CD14-positive monocyte (primary cell): ENCODE measurements around the gene MAL. TPM values are rescaled to one million over a fixed set of nuclear protein-coding genes. Genes with fewer than 3 reads are reported as not detected.
A peak's percentile ranks its signal among the peaks of the same experiment; 100 is the strongest.

Experiments used
- DNase-seq, 3 donors: peaks; one replicate each; pipeline ENCODE4 v3.0.0-alpha.2; 2011 to 2022
- H2AFZ ChIP-seq: 2 replicates; pipeline ENCODE4 v1.6.0; 2012; ENCODE audit warnings: mild to moderate bottlenecking, low read depth, low read length, inconsistent platforms; ENCODE audit not compliant: insufficient read depth, poor library complexity, severe bottlenecking
- H3K27ac ChIP-seq, 2 donors: 1 replicate in 1 of 2; 2 replicates in 1 of 2; pipeline ENCODE4 v1.5.1; 2012 to 2013; ENCODE audit warnings: low read length in 2 of 2, control low read depth in 1 of 2, inconsistent platforms in 1 of 2, low read depth in 1 of 2, mild to moderate bottlenecking in 1 of 2
- H3K27me3 ChIP-seq, 2 donors: one replicate each; pipeline versions ENCODE4 v1.6.0 to v1.6.1; 2011 to 2013; ENCODE audit warnings: low read length in 2 of 2; ENCODE audit not compliant: control insufficient read depth in 2 of 2, insufficient read depth in 2 of 2
- H3K36me3 ChIP-seq, 2 donors: replicated peaks in 1 of 2; 1 replicate in 1 of 2; 2 replicates in 1 of 2; pipeline versions ENCODE4 v1.5.1 to v1.6.1; 2012 to 2013; ENCODE audit warnings: low read length in 2 of 2, control low read depth in 1 of 2, inconsistent platforms in 1 of 2, mild to moderate bottlenecking in 1 of 2; ENCODE audit not compliant: insufficient read depth in 2 of 2, control insufficient read depth in 1 of 2
- H3K4me1 ChIP-seq, 2 donors: 1 replicate in 1 of 2; 2 replicates in 1 of 2; pipeline versions ENCODE4 v1.5.1 to v1.6.1; 2012 to 2013; ENCODE audit warnings: low read length in 2 of 2, control low read depth in 1 of 2, inconsistent platforms in 1 of 2, mild to moderate bottlenecking in 1 of 2, moderate library complexity in 1 of 2; ENCODE audit not compliant: insufficient read depth in 2 of 2, control insufficient read depth in 1 of 2
- H3K4me2 ChIP-seq: replicated peaks from 2 replicates; pipeline ENCODE3; 2012; ENCODE audit warnings: low read length, moderate library complexity, mild to moderate bottlenecking; ENCODE audit not compliant: poor library complexity, severe bottlenecking; ENCODE audit errors: extremely low read depth
- H3K4me3 ChIP-seq, 3 experiments: fragments of 200-600 bp in 1 of 3; sonication (generic) in 1 of 3; replicated peaks in 1 of 3; 1 replicate in 2 of 3; 2 replicates in 1 of 3; pipeline ENCODE4 v1.5.1; 2011 to 2013; ENCODE audit warnings: low read length in 3 of 3, mild to moderate bottlenecking in 3 of 3, control low read depth in 2 of 3, low read depth in 2 of 3, inconsistent platforms in 1 of 3, moderate library complexity in 1 of 3
- H3K79me2 ChIP-seq: 2 replicates; pipeline ENCODE4 v1.6.0; 2012; ENCODE audit warnings: mild to moderate bottlenecking, control low read depth, inconsistent platforms, low read length, moderate library complexity; ENCODE audit not compliant: insufficient read depth
- H3K9ac ChIP-seq: 2 replicates; pipeline ENCODE4 v1.6.0; 2017; ENCODE audit warnings: low read length, mild to moderate bottlenecking; ENCODE audit not compliant: insufficient read depth, poor library complexity, severe bottlenecking
- H3K9me3 ChIP-seq, 2 donors: replicated peaks in 1 of 2; 1 replicate in 1 of 2; 2 replicates in 1 of 2; pipeline versions ENCODE4 v1.5.1 to v1.6.1; 2012 to 2013; ENCODE audit warnings: low read length in 2 of 2, control low read depth in 1 of 2; ENCODE audit not compliant: control insufficient read depth in 1 of 2, insufficient read depth in 1 of 2
- H4K20me1 ChIP-seq: 2 replicates; pipeline ENCODE4 v1.6.0; 2012; ENCODE audit warnings: mild to moderate bottlenecking, low read length, control low read depth, moderate library complexity; ENCODE audit not compliant: insufficient read depth
- H3K27ac Mint-ChIP-seq, 7 donors: one replicate each; pipeline ENCODE4 v1.8.0; 2020; ENCODE audit warnings: mild to moderate bottlenecking in 7 of 7, mixed read lengths in 7 of 7, moderate library complexity in 6 of 7, inconsistent platforms in 2 of 7
- H3K27me3 Mint-ChIP-seq, 3 donors: one replicate each; pipeline ENCODE4 v1.8.0; 2021 to 2022; ENCODE audit warnings: low read depth in 3 of 3, mild to moderate bottlenecking in 3 of 3, mixed read lengths in 3 of 3, moderate library complexity in 3 of 3, inconsistent platforms in 1 of 3
- H3K36me3 Mint-ChIP-seq, 2 donors: one replicate each; pipeline ENCODE4 v1.8.0; 2020; ENCODE audit warnings: mixed read lengths in 2 of 2, inconsistent platforms in 1 of 2, mild to moderate bottlenecking in 1 of 2
- H3K4me1 Mint-ChIP-seq: one replicate; pipeline ENCODE4 v1.8.0; 2020; ENCODE audit warnings: mild to moderate bottlenecking, mixed read lengths
- H3K4me3 Mint-ChIP-seq, 2 donors: one replicate each; pipeline ENCODE4 v1.8.0; 2020; ENCODE audit warnings: mild to moderate bottlenecking in 2 of 2, mixed read lengths in 2 of 2, moderate library complexity in 1 of 2
- H3K9me3 Mint-ChIP-seq, 7 donors: one replicate each; pipeline ENCODE4 v1.8.0; 2020 to 2022; ENCODE audit warnings: mixed read lengths in 7 of 7, mild to moderate bottlenecking in 6 of 7, moderate library complexity in 6 of 7, inconsistent platforms in 2 of 7
- CTCF ChIP-seq: fragments of 200-600 bp; IDR thresholded peaks from one replicate; pipeline ENCODE4 v1.8.0; 2022; ENCODE audit warnings: antibody characterized with exemption, mild to moderate bottlenecking
- WGBS: methylation state at CpG from one replicate; pipeline ENCODE4 v1.1.5; 2013; ENCODE audit warnings: missing lambda C conversion rate; ENCODE audit not compliant: insufficient coverage; 5-methylcytosine and 5-hydroxymethylcytosine counted together
- intact Hi-C, 2 donors: fragments of 100-400 bp; cut with micrococcal nuclease; formaldehyde crosslinking; loops; one replicate each; pipeline versions ENCODE4 v1.15.0 to v1.15.1; 2023
- polyA plus RNA-seq, 3 donors: library from polyadenylated mRNA; depleted of rRNA in 1 of 3; unstranded in 2 of 3; stranded (reverse) in 1 of 3; fragments of 300-500 nt in 2 of 3; fragments of >200 nt in 1 of 3; fragmentation: Illumina TruSeq in 2 of 3; gene quantifications; 1 replicate in 2 of 3; 2 replicates in 1 of 3; pipeline ENCODE4 v1.2.3, GENCODE V29; 2012 to 2021

The MAL gene
- polyA plus RNA-seq, 3 donors, result 0.39 to 0.48 TPM; not detected in 1

GRCh38 chr2:95021847-95022246 lies 3.7 kb upstream of the MAL start:
- no peak for TF ChIP-seq CTCF
- DNase-seq, result no peak
- no peak overlapping the region for H3K4me3 ChIP-seq
- Mint-ChIP-seq H3K27me3 (peaks cover 35 to 47% (median 42%) of the 10 kb centered on the region in 3 donors), H3K27ac (no peak overlapping the region), H3K4me3 (peak overlapping the region in 1 of 2 donors; percentile 22), H3K36me3 (no peaks in the 10 kb centered on the region), H3K9me3 (peaks cover 0 to 4% (median 0%) of the 10 kb centered on the region in 7 donors), H3K4me1 (peaks cover 8% of the 10 kb centered on the region)
- H3K9ac ChIP-seq, result no peak overlapping the region
- H4K20me1 ChIP-seq, result no peaks in the 10 kb centered on the region
- H2AFZ ChIP-seq, result no peak overlapping the region
- 67% methylated on average over 3 of the region's 4 CpGs for WGBS
- peaks cover 2 to 7% of the 10 kb centered on the region in 2 donors for H3K4me1 ChIP-seq
- H3K36me3 ChIP-seq, result no peaks in the 10 kb centered on the region
- peaks cover 0 to 6% of the 10 kb centered on the region in 2 donors for H3K9me3 ChIP-seq
- H3K27ac ChIP-seq, result no peak overlapping the region
- no peak overlapping the region for H3K4me2 ChIP-seq
- H3K79me2 ChIP-seq, result no peaks in the 10 kb centered on the region
- intact Hi-C loops, result no loop called here
- H3K27me3 ChIP-seq, result peaks cover 13 to 42% of the 10 kb centered on the region in 2 donors

DNA sequence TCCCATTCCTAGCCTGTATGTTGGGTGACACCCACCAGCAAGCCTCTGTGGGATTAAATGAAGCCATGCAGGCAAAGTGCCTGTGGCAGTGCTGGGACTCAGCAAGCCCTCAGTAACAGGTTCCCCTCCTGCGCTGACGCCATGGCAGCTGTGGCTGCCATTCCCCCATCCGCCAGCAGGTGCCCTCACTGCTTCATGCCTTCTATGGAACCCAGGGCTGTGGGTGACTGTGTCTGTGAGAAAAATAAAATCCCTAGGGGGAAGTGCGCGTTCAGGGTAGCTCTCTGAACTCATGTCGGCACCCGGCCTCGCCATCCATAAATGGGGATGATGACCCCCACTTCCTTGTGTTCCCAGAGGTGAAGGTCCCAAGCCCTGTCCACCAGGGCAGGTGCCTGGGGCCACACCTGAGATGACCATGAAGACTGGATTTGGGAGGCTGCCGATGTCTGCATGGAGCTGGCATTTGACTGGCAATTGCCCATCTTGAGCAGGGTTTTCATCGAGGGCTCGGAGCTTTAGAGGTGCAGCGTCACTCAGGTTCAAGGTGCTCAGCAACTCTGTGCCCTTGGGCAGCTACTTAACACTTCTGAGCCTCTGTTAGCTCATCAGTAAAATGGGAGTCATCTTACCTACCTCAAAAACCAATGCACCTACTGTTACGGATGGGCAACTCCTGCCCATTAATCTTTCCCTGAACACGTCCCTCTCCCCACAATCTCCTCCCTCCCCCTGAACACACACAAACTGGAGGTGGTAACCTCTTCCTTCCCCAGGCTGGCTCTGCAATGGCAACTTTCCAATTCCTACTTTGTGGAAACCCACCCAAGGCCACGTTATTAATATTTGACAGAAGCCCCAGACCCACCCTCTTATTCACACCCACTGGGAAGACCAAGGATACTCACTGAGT lies 2.9 kb upstream of the MAL start:
- WGBS, result 26% methylated on average over 10 of the region's 15 CpGs
- no peak overlapping the region for H3K9ac ChIP-seq
- peak; percentile 23 to 39 (median 27) for DNase-seq
- no peaks in the 10 kb centered on the region for H3K79me2 ChIP-seq
- Mint-ChIP-seq H3K27me3 (peaks cover 42 to 54% (median 49%) of the 10 kb centered on the region in 3 donors), H3K36me3 (no peaks in the 10 kb centered on the region), H3K4me3 (peak overlapping the region in 1 of 2 donors; percentile 18), H3K9me3 (peaks cover 0 to 6% (median 0%) of the 10 kb centered on the region in 7 donors), H3K4me1 (peaks cover 8% of the 10 kb centered on the region), H3K27ac (no peak overlapping the region)
- TF ChIP-seq CTCF, result peak; percentile 89
- H3K27ac ChIP-seq, result no peak overlapping the region
- H3K36me3 ChIP-seq, result no peaks in the 10 kb centered on the region
- no peak overlapping the region for H2AFZ ChIP-seq
- H4K20me1 ChIP-seq, result no peaks in the 10 kb centered on the region
- H3K4me1 ChIP-seq, result peaks cover 2 to 7% of the 10 kb centered on the region in 2 donors
- no peak overlapping the region for H3K4me2 ChIP-seq
- peaks cover 19 to 49% of the 10 kb centered on the region in 2 donors for H3K27me3 ChIP-seq
- H3K9me3 ChIP-seq, result peaks cover 0 to 9% of the 10 kb centered on the region in 2 donors
- intact Hi-C loops, result no loop called here
- H3K4me3 ChIP-seq, result no peak overlapping the region
